Brain microvascular endothelial cell (primary cell): ENCODE results near the gene KCNMB1.

Experiments
- DNase-seq: peaks from one replicate; pipeline ENCODE4 v3.0.0-alpha.2; 2020
- H3K27ac ChIP-seq: fragments of 250-450 bp; sonication (Bioruptor Pico); 2 replicates; pipeline ENCODE4 v1.5.1; 2020; ENCODE audit warnings: mild to moderate bottlenecking, moderate library complexity
- H3K27me3 ChIP-seq: fragments of 250-450 bp; sonication (Bioruptor Pico); replicated peaks from 2 replicates; pipeline ENCODE4 v1.5.1; 2020; ENCODE audit warnings: mild to moderate bottlenecking
- H3K36me3 ChIP-seq: fragments of 250-450 bp; sonication (Bioruptor Pico); replicated peaks from 2 replicates; pipeline ENCODE4 v1.5.1; 2020; ENCODE audit warnings: mild to moderate bottlenecking
- H3K4me3 ChIP-seq: 2 replicates; pipeline ENCODE4 v1.5.1; 2011; ENCODE audit warnings: low read depth, mild to moderate bottlenecking, control low read depth, low read length, moderate library complexity
- in situ Hi-C: cut with HindIII; loops from 2 replicates; pipeline ENCODE4 v1.10.0; 2017; ENCODE audit warnings: low sequenced_read_pairs, low pct_ligation_motif_present
- TF ChIP-seq, protein P1 (sequence below): IDR thresholded peaks from 2 replicates; pipeline ENCODE4 v1.5.1; 2011; ENCODE audit warnings: low read depth, mild to moderate bottlenecking, moderate library complexity, low read length, control low read depth, inconsistent platforms; ENCODE audit errors: missing control alignments

Gene KCNMB1

DNA sequence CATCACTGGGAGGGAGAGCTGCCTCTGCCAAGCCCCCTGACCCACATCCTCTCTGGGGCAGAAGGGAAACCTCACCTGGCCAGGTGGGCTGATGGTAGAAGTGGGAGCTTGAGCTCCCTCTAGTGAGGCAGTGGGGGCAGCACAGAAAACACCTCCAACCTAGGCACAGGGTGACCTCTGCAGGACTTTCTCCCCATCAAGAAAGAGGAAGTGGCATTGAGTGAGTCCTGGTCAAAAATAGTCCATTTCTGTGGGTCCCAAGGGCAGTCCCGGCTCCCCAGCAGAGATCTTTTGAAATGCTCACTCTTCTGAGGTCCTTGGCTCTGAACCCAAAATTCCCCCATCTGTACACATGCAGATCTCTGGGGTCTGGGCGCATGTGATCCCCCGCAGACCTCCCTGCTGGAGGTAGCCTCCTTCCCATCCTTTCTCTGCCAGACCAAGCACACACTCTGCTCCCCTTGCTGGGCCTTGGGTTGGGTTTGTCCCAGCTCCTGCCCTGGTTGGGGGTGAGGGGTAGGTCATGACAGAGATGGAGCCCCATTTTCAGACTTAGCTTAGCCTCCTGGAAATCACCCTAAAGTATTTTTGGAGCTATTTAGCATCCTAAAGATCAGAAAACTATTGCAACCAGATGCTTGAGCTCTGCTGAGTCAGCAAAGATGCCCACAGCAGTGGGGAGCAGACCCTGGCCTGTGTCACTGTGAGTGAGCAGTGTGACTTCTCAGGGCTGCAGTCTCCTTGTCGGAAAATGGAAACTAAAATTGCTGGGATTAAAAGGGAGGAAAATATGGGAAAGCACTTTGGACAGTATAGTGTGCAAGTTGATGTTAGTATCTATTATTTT, 50.0 kb downstream of the KCNMB1 start:
- Histone ChIP-seq H3K36me3 (no peaks in the 10 kb centered on the region), H3K27ac (no peak overlapping the region), H3K27me3 (no peaks in the 10 kb centered on the region), H3K4me3 (no peak overlapping the region)
- in situ Hi-C loops, result no loop called here
- TF ChIP-seq, protein P1, sequence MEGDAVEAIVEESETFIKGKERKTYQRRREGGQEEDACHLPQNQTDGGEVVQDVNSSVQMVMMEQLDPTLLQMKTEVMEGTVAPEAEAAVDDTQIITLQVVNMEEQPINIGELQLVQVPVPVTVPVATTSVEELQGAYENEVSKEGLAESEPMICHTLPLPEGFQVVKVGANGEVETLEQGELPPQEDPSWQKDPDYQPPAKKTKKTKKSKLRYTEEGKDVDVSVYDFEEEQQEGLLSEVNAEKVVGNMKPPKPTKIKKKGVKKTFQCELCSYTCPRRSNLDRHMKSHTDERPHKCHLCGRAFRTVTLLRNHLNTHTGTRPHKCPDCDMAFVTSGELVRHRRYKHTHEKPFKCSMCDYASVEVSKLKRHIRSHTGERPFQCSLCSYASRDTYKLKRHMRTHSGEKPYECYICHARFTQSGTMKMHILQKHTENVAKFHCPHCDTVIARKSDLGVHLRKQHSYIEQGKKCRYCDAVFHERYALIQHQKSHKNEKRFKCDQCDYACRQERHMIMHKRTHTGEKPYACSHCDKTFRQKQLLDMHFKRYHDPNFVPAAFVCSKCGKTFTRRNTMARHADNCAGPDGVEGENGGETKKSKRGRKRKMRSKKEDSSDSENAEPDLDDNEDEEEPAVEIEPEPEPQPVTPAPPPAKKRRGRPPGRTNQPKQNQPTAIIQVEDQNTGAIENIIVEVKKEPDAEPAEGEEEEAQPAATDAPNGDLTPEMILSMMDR, result no peak
- no peak for DNase-seq

DNA sequence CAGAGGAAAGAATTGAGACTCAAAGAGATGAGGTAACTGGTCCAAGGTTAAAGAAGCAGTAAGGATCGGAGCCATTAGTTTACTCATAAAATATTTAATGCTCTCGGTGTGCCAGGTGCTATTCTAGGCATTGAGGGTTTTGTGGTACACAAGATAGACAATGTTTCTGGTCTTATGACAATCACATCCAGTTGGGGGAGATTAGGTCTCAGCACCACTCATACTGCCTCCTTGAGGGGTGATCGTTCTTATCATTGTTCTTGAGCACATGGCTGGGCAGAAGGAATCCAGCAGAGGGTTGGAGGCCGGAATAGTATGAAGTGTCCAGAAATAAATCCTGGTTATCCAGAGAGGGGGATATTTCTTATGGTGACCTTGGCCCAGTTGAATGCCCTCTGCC, 50.9 kb downstream of the KCNMB1 start:
- H3K27me3 ChIP-seq, result no peaks in the 10 kb centered on the region
- DNase-seq, result no peak
- no peak overlapping the region for H3K4me3 ChIP-seq
- H3K27ac ChIP-seq, result no peak overlapping the region
- TF ChIP-seq, protein P1, result no peak
- H3K36me3 ChIP-seq, result no peaks in the 10 kb centered on the region
- in situ Hi-C loops, result no loop called here

DNA sequence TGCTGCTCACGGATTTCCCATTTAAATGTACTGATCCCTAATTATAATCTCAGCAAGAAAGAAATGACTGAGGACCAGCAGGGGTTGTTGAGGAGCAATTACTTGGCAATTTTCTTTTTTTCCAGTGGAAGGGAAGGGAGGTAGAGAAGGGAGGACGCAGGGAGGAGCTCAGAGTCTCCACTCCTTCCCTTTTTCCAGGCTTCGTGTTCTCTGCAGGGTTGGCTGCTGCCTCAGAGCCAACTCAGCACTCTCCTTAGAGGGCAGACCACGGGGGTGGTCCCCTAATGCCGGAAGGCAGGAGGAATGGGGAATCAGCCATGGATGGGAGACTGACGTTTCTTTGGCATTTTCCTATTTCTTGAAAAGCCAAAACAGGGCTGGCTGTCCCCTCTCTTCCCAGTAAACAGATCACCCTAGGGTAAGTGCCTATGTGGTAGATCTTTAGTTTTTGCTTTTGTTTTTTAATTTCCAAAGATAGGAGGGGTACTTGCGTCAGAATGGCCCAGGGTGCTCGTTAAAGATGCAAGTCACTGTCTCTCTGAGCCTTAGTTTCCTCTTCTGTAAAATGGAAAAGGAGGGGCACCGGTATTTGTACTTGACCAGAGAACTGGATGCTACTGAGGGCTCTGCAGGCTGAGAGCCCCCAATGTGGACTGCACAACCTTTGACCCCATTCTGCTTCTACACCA, 52.0 kb downstream of the KCNMB1 start:
- in situ Hi-C loops, result no loop called here
- Histone ChIP-seq H3K27me3 (no peaks in the 10 kb centered on the region), H3K27ac (no peak overlapping the region), H3K36me3 (no peaks in the 10 kb centered on the region), H3K4me3 (no peak overlapping the region)
- TF ChIP-seq, protein P1, result no peak
- no peak for DNase-seq

DNA sequence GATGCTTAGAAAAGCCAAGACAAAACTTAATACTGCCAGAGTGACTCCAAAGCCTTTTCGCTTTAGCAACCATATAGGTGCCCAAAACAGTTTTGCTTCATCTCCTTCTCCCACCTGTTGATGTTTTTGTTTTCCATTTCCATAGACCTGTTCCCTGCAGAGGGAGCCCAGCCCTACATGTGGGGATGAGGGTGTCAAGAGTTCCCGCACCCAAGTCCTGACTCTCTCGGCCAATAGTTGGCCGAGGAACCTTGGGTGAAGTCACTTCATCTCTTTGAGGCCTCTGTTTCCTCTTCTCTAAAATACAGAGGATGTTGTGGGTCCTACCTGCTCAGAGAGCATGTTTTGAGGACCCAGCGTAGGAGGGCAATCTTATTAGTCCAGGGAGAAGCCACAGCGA, 53.1 kb downstream of the KCNMB1 start:
- DNase-seq, result no peak
- no peaks in the 10 kb centered on the region for H3K36me3 ChIP-seq
- TF ChIP-seq, protein P1, result no peak
- in situ Hi-C loops, result no loop called here
- H3K27ac ChIP-seq, result no peak overlapping the region
- no peak overlapping the region for H3K4me3 ChIP-seq
- no peaks in the 10 kb centered on the region for H3K27me3 ChIP-seq

DNA sequence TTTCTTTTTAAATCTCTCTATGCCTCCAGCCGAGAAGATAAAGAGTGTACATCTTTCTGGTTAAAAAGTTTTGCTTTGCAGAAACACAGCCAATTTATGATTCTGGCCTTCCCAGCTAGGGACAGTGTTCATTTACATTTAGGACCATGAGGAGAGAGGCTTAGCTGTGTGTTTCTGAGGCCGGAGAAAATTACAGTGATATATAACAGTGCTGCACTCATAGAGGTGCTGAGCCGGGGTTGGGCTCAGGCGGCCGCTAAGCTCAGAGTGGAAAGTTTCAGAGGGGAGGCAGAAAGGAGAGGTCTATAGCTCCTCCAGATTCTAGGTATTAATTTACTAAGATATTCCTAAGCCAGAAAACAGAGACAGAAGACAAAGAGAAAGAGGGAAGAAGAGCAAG, 54.5 kb downstream of the KCNMB1 start:
- in situ Hi-C loops, result no loop called here
- no peak overlapping the region for H3K4me3 ChIP-seq
- no peak overlapping the region for H3K27ac ChIP-seq
- DNase-seq, result no peak
- H3K27me3 ChIP-seq, result no peaks in the 10 kb centered on the region
- no peaks in the 10 kb centered on the region for H3K36me3 ChIP-seq
- TF ChIP-seq, protein P1, result no peak
